DMS153 treated with DMSO at 0.1 percent for 48 hours (cell line): Measurements from ENCODE around the gene GTF2F2.

ENCODE experiments used
- DNase-seq: peaks from one replicate; lab custom pipeline; 2025; ENCODE audit not compliant: unreplicated experiment; lab: John Stamatoyannopoulos, UW

Gene GTF2F2

GRCh38 chr13:45299194-45299593, 178.9 kb downstream of the GTF2F2 start:
- no peak for DNase-seq

- DNase-seq: no peak
Measured at GRCh38 chr13:45300190-45300985, 180.1 kb downstream of the GTF2F2 start.

DNA sequence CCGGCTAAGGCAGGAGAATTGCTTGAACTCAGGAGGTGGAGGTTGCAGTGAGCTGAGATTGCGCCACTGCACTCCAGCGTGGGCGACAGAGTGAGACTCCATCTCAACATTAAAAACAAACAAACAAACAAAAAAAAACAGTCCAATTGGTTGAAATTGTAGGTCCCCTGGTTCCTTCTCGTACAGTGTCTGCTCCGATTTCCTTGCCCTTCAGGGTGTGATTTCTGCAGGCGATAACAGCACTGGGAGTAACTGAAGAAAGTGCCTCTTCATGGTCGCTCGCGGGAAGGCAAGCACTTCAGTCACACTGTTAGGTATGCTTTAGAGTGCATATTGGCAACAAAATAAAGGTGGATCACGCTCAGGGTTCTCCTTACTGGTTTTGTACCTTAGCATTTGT, 181.0 kb downstream of the GTF2F2 start:
- no peak for DNase-seq

GRCh38 chr13:45302507-45302906, 182.2 kb downstream of the GTF2F2 start:
- DNase-seq: no peak

GRCh38 chr13:45303026-45303425, 182.7 kb downstream of the GTF2F2 start:
- no peak for DNase-seq

GRCh38 chr13:45303866-45304265, 183.6 kb downstream of the GTF2F2 start:
- DNase-seq: no peak

- no peak for DNase-seq
Measured at GRCh38 chr13:45305079-45305478, 184.8 kb downstream of the GTF2F2 start.

DNA sequence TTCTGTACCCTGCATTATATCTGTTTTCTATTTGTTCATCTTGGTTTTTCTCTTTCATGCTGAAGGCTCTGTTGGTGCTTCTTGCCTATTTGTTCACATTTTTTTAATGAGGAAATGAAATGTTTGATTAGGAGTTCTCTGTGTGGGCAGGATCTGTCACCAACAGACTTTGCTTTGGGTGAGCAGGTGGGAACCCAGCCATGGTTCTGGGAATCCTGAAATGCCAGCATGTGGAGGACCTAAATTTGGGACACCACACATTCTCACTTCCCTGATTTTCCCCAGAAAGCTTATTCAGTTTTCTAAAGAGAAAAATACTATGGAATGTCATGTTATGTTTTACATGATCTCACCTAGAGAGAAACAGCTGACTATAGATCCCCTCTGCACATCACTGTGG, 186.7 kb downstream of the GTF2F2 start:
- no peak for DNase-seq

DNA sequence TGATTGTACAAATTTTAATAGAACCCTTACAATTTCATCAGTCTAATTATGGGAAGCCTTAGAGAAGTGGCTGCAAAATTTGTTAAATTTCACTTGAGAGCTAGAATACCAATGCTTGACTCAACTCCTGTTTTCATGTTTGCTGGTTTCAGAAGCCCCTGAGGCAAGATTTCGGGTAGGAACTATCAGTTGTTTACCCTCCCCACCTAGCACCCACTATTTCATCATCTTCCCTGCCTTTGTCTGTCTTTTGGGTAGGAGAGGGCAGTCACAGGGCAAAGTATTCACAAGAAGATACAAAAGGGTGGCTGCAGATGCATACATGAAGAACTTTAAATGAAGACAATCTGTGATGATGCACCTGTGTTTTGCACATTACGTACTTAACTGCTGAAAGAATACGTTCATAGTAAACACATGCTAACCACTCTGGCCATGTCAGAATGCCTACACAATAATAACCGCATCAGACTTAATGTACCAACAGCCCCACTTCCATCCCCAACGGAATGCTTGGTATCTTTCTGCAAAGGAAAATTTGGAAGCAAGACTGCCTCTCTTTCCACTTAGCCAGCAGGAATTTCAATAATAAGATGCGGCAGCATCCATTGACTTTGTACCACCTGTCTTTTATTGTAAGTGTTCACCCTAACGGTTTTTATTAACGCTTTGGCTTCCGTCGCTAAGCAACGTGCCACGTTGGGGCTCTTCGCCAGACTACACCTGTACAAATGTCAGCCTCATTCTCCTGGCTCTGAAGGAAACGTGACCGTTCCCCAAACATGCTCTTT, 190.2 kb downstream of the GTF2F2 start:
- DNase-seq: peak; percentile 72

DNA sequence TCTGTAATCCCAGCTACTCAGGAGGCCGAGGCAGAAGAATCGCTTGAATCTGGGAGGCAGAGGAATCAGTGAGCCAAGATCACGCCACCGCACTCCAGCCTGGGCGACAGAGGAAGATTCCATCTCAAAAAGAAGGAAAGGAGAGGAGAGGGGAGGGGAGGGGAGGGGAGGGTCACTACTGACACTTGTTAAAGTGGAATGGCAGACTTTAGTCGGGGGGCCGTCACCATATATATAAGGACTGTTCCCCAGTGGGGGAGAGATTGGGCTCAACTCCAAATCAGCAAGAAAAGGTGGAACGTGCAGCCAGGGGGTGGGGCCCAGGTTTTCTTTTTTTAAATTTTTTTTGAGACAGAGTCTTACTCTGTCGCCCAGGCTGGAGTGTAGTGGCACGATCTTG, 194.5 kb downstream of the GTF2F2 start:
- no peak for DNase-seq

GRCh38 chr13:45315520-45316167, 195.3 kb downstream of the GTF2F2 start:
- no peak for DNase-seq

- no peak for DNase-seq
Measured at GRCh38 chr13:45316338-45316737, 196.0 kb downstream of the GTF2F2 start.

DNA sequence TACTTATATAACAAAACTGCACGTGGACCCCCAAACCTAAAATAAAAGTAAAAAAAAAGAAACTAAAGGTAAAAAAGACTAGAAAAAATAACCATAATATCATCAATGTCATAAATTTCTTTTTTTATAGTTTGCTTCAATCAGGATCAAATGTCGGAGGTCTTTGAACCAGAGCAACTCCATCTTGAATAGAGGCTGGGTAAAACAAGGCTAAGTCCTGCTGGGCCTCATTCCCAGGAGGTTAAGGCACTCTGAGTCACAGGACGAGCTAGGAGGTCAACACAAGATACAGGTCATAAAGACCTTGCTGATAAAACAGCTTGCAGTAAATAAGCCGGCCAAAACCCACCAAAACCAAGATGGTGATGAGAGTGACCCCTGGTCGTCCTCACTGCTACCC, 196.7 kb downstream of the GTF2F2 start:
- no peak for DNase-seq

GRCh38 chr13:45320876-45321629, 200.7 kb downstream of the GTF2F2 start:
- DNase-seq: no peak

GRCh38 chr13:45325806-45326205, 205.5 kb downstream of the GTF2F2 start:
- DNase-seq: no peak

GRCh38 chr13:45327253-45327955, 207.1 kb downstream of the GTF2F2 start:
- no peak for DNase-seq

DNA sequence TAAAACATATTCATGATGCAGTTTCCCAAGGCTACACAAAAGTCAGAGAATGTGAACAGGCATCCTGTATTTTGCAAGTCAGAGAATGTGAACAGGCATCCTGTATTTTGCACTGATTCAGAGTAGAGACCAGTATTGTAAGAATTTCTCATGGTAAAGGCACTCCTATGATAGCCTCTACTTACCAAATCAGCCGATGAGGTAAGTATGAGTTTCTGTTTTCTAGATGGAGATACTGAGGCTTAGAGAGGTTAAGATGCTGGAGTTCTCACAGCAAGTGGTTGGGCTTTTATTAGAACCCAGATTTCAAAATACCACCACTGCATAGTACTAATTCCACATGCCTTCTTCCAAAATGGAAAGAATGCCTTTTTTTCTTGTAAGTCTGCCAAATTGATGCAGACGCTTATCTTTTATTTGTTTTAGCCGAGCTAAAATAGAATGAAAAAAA, 208.4 kb downstream of the GTF2F2 start:
- DNase-seq: no peak

GRCh38 chr13:45331123-45331619, 210.9 kb downstream of the GTF2F2 start:
- DNase-seq: no peak

- no peak for DNase-seq
Measured at GRCh38 chr13:45331692-45332035, 211.4 kb downstream of the GTF2F2 start.
